ENCODE results near the gene PLXNA1.

The PLXNA1 gene

GRCh38 chr3:127002195-127003174, 19.6 kb downstream of the PLXNA1 start:
- DNase-seq (ENCODE audit: low read depth): peak; percentile 93

GRCh38 chr3:127003175-127003555, 20.2 kb downstream of the PLXNA1 start:
- no peak for DNase-seq (ENCODE audit: low read depth)

GRCh38 chr3:127003601-127004280, 20.8 kb downstream of the PLXNA1 start:
- DNase-seq (ENCODE audit: low read depth): no peak

- no peak for DNase-seq (ENCODE audit: low read depth)
These were observed 21.9 kb downstream of the PLXNA1 start for GRCh38 chr3:127004641-127005397.

- DNase-seq (ENCODE audit: low read depth): peak; percentile 63
These were observed 23.1 kb downstream of the PLXNA1 start for GRCh38 chr3:127005864-127006500.

- no peak for DNase-seq (ENCODE audit: low read depth)
These were observed 24.0 kb downstream of the PLXNA1 start for GRCh38 chr3:127006781-127007436.

GRCh38 chr3:127008236-127008635, 25.3 kb downstream of the PLXNA1 start:
- DNase-seq (ENCODE audit: low read depth): no peak

- DNase-seq (ENCODE audit: low read depth): no peak
These were observed 26.6 kb downstream of the PLXNA1 start for GRCh38 chr3:127009531-127009930.

- no peak for DNase-seq (ENCODE audit: low read depth)
These were observed 28.5 kb downstream of the PLXNA1 start for GRCh38 chr3:127011270-127011992.

GRCh38 chr3:127012091-127012490, 29.2 kb downstream of the PLXNA1 start:
- no peak for DNase-seq (ENCODE audit: low read depth)

- no peak for DNase-seq (ENCODE audit: low read depth)
These were observed 30.3 kb downstream of the PLXNA1 start for GRCh38 chr3:127013181-127013580.

GRCh38 chr3:127013758-127014535, 31.0 kb downstream of the PLXNA1 start:
- DNase-seq (ENCODE audit: low read depth): no peak

- DNase-seq (ENCODE audit: low read depth): no peak
These were observed 31.8 kb downstream of the PLXNA1 start for GRCh38 chr3:127014536-127015281.

- DNase-seq (ENCODE audit: low read depth): no peak
These were observed 32.5 kb downstream of the PLXNA1 start for GRCh38 chr3:127015282-127016042.

GRCh38 chr3:127016043-127016343, 33.1 kb downstream of the PLXNA1 start:
- DNase-seq (ENCODE audit: low read depth): no peak

- no peak for DNase-seq (ENCODE audit: low read depth)
These were observed 33.5 kb downstream of the PLXNA1 start for GRCh38 chr3:127016461-127016860.

GRCh38 chr3:127017229-127017628, 34.3 kb downstream of the PLXNA1 start:
- DNase-seq (ENCODE audit: low read depth): no peak

- DNase-seq (ENCODE audit: low read depth): no peak
These were observed 34.9 kb downstream of the PLXNA1 start for GRCh38 chr3:127017781-127018180.
